NCI-H1092 treated with DMSO at 0.1 percent for 48 hours (cell line): ENCODE results near the gene ZPBP2.
"Not testable (repeated sequence)": the region's sequence is repeated elsewhere in the genome, so short reads cannot be mapped to it uniquely, and the experiment has no call there.

Source experiments
- DNase-seq: peaks from one replicate; lab custom pipeline; 2025; lab: John Stamatoyannopoulos, UW

Gene ZPBP2

DNA sequence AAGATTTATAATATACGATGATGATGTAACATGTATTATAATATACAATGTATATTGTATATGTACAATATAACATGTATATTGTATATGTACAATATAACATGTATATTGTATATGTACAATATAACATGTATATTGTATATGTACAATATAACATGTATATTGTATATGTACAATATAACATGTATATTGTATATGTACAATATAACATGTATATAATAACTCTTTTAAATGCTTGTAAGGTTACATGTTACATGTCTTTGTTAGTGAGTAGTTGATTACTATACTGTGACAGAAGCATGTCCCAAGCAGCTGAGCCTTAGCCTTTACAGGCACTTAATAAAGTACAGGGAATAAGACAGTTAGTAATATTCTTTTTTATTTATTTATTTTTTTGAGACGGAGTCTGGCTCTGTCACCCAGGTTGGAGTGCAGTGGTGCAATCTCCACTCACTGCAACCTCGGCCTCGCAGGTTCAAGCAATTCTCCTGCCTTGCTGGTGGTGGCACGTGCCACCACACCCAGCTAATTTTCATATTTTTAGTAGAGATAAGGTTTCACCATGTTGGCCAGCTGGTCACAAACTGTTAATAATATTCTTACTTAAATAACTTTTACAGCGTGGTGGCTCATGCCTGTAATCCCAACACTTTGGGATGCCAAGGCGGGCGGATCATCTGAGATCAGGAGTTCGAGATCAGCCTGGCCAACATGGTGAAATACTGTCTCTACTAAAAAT lies 11.9 kb upstream of the ZPBP2 start:
- DNase-seq, result not testable (repeated sequence)

- DNase-seq, result no peak
Measured at GRCh38 chr17:39861235-39861634, 6.8 kb upstream of the ZPBP2 start.

DNA sequence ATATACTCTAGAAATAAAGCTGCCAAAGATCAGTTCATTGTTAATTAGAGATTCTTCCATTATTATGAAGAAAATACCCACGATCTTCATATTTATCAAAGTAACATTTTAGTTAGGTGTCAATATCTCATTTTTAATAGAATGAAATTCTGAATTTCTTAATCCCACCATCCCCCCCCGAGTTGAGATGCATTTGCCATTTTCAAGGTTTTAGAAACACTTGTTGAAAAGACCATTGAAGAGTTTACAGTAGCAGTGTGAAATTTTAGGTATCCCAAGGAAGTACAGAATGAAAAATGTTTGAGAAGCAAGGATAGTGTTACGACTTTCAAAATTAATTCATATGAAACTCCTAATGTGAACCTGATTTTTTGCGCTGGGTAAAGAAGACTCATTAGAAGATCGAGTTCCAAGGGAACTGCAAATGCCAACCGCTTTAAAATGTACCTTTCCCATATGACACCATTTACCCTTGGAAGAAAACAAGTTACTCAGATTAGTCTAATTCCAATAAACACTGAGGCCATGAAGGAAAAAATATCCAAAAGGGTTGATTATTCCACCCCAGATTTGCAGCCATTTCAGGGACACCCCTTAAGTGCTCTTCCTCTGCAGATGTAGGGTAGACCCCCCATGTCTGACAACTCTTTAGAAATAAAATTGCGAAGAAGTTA lies 4.6 kb upstream of the ZPBP2 start:
- DNase-seq, result no peak

DNA sequence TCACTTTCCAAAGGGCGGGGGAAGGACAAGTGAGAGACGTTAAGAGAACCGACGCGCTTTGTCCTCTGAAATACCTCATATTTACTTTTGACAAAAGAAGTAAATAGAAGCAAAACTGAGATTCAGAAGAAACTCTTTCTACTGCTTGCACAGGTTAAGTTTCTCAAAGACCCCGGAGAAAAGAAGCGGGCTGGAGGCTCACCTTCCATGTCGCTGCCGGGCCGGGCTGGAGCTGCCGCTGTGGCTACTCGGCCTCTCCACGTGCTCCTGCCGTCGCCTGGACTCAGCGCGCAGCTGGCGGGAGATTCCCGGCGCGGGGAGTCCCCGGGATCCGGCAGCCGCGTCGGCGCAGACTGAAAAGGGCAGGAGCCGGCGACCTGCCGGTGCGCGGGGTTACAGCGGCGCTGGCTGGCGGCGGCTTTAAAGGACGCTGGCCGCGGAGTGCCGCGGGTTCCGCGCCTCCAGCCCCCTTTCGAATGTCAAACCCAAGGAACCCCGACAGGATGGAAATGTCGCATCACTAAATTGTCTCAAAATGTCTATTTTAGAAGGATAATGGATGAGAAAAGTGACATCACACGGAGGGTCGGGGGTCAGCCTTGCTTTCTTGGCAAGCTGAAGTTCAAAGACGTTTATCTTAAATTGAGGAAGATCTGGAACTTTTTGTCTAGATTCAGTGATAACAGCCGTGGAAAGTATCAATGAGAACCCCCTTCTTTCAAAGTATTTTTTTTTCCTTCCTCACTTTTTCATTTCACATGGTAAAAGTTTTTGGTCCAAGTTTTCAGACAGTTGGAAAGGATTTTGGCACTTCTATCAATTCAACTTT lies 3.9 kb upstream of the ZPBP2 start, which contains the start of gene IKZF3:
TSS of gene IKZF3 (minus strand) at position 395 of the 829 bp plus-strand sequence. CDS start at position 209, 186 bp downstream.
- peak; percentile 37 for DNase-seq

GRCh38 chr17:39866013-39866730 lies 1.8 kb upstream of the ZPBP2 start:
- DNase-seq, result no peak

DNA sequence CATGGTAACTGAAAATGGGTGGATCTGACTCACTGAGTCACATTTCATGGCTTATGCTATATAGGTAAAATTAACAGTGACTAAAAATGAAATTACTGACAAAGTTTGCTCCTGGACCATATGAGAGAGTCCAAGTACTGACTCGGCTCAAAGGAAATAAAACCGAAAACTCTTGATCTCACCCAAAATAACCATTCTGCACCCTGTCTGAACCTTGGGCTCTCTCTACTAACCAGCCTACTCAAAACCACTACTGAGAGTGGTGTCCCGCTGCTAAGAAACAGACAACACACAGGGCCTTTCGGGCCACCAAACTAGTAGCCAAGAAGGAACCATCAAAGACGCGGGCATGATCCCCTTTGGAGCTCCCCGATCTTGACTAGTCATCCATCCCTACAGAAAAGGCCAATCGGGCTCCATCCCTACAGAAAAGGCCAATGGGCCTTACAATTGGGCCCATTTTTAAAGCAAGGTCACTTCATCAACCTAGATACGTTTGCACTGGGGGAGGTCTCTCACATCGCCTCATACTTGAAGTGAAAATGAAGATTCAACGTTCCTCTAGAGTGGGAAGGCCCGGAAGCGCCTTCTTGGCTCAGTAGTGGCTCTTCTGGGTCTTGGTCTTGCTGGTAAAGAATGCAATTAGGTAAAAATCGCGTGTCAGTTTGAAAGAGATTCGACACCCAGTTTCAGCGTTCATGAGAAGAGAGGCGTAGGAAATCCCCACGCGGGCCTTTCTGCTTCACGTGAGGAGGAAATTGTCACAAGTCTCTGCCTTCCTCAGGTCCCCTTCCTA lies 720 bp upstream of the ZPBP2 start:
- no peak for DNase-seq

GRCh38 chr17:39868554-39868942 lies 546 bp downstream of the ZPBP2 start:
- DNase-seq, result no peak

GRCh38 chr17:39870776-39871175 lies 2.8 kb downstream of the ZPBP2 start:
- no peak for DNase-seq

DNA sequence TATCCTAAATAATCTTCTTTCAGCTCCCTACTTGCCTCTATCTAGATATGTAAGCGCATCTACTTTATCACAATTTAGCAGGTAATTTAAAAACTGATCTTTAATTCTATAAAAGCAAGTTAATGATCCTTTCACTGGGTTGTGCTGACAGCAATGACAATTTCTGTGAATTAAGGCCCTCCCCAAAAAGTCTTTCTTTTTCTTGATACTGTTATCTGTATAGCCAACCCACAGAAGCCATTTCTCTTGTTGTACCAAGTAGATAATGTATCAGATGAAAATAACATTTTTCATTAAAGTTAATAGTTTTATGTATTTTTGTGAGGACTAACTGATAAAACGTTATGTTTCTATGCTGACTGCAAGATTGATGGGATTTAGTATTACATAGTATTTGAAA lies 3.8 kb downstream of the ZPBP2 start:
- no peak for DNase-seq

- no peak for DNase-seq
Measured at GRCh38 chr17:39872751-39873150, 4.7 kb downstream of the ZPBP2 start.

DNA sequence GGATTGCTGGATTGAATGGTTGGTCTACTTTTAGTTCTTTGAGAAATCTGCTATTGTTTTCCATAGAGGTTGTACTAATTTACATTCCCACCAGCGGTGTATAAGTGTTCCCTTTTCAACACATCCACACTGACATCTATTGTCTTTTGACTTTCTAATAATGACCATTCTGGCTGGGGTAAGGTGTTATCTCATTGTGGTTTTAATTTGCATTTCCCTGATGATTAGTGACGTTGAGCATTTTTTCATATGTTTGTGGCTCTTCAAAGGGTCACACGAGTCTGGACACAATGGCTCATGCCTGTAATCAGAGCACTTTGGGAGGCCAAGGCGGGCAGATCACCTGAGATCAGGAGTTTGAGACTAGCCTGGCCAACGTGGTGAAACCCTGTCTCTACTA lies 18.1 kb downstream of the ZPBP2 start:
- not testable (repeated sequence) for DNase-seq

GRCh38 chr17:39887078-39887477 lies 19.1 kb downstream of the ZPBP2 start:
- no peak for DNase-seq

- DNase-seq, result no peak
Measured at GRCh38 chr17:39889200-39889599, 21.2 kb downstream of the ZPBP2 start.

DNA sequence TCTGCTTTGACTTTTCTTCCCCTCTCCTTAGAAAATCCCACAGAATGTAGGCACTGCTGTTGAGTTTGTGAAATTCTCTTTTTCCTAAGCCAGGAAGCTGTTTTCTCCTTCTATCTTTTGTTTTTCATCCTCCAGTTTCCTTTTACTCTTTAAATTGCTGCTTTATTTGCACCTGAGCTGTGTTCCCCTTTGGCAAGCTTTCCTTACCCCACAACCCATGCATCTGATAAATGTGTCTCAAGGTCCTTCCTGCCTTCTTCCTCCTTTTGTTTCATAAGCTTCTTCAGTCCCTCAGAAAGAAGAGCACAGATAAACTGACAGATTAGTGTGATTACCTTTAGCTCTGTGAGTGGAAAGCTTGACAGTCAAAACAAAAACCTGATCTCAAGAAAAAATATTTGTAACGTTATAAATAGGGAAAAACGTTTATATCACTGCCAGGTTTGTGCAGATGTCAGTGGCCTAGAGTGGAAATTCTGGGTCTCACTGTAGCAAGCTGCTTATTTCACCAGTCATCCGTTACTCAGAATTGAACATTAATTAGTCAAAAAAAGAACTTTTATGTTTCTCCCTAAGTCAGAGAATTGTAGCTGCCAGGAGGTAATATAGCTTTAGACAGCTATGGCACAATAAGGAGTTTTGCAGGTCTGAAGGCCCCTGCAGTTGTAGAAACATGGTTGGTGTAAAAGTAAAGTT lies 26.8 kb downstream of the ZPBP2 start:
- no peak for DNase-seq

DNA sequence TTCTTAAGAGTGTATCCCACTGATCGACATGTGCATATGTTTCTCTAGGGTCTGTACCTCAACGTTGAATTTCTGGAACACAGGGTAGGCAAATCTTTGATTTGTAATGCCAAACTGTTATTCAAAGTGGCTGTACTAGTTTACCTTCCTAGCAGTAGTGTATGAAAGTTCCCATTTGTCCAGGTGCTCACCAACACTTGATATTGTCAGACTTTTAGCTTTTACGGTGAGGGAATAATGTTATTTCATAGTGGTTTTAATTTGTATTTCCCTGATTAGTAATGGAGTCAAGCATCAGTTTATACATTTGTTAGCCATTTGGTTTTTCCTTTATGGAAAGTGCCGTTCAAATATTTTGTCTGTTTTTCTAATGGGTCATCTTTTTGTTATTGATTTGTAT lies 30.1 kb downstream of the ZPBP2 start:
- no peak for DNase-seq

- DNase-seq, result no peak
Measured at GRCh38 chr17:39899215-39899614, 31.2 kb downstream of the ZPBP2 start.

- DNase-seq, result not testable (repeated sequence)
Measured at GRCh38 chr17:39902027-39902426, 34.0 kb downstream of the ZPBP2 start.

- DNase-seq, result no peak
Measured at GRCh38 chr17:39903158-39903884, 35.3 kb downstream of the ZPBP2 start.

- DNase-seq, result no peak
Measured at GRCh38 chr17:39904990-39905288, 36.9 kb downstream of the ZPBP2 start.

DNA sequence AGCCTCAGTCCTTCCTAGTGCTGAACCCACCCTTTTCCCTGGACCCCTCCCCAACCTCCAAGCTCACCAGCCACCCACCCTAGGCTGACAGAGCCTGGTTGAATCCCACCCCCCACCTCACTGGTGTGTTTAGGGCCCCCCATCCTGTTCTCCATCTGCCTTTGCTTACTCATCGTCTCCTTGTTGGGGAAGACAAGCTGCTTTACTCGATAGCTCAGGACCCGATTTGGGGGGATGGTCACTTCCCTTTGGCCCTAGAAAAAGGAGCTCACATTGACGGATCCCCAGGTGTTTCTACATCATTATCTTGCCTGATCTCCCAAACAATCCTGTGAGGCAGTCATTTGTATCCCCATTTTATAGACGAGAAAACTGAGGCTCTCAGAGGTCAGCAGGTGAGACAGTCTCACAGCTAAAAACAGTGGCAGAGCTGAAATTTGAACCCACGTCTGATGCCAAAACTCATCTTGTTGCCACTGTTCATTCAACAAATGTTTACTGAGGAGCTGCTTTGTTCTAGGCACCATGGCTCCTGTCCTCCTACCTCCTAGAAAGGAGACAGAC lies 40.9 kb downstream of the ZPBP2 start:
- no peak for DNase-seq
